ENCODE data around the gene SLC25A42.

The SLC25A42 gene

GRCh38 chr19:19083413-19084178, 19.8 kb downstream of the SLC25A42 start:
- no peaks in the 10 kb centered on the region for H3K9me3 ChIP-seq
- H3K36me3 ChIP-seq, result no peaks in the 10 kb centered on the region
- TF ChIP-seq CTCF (IDR thresholded peaks at IDR 0.05; ENCODE audit: low read depth, low read length), result no peak
- no peaks in the 10 kb centered on the region for H3K27me3 ChIP-seq
- H3K4me1 ChIP-seq, result no peaks in the 10 kb centered on the region
- no peak for DNase-seq
- no peak overlapping the region for H3K4me3 ChIP-seq (ENCODE audit: low read depth, low read length)

- no peaks in the 10 kb centered on the region for H3K27me3 ChIP-seq
- no peak for DNase-seq
- no peaks in the 10 kb centered on the region for H3K9me3 ChIP-seq
- no peaks in the 10 kb centered on the region for H3K36me3 ChIP-seq
- H3K4me3 ChIP-seq (ENCODE audit: low read depth, low read length), result no peak overlapping the region
- H3K4me1 ChIP-seq, result no peaks in the 10 kb centered on the region
- no peak for TF ChIP-seq CTCF (IDR thresholded peaks at IDR 0.05; ENCODE audit: low read depth, low read length)
Measured at GRCh38 chr19:19087676-19088075, 23.9 kb downstream of the SLC25A42 start.

DNA sequence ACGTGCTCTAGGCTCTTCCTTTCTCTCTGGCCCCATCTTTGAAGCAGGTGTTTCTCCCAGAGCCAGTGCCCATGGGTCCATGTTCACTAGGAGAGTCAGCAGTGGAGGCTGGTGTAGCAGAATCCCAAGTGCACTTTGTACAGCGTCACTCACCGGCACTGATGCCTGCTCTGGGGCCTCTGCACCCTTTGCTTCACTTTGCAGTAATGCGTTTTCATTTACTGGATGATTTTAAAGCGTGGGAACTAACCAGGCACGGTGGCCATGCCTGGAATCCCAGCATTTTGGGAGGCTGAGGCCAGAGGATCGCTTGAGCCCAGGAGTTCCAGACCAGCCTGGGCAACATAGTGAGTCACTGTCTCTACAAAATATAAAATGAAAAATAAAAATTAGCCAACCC, 30.7 kb downstream of the SLC25A42 start:
- no peaks in the 10 kb centered on the region for H3K27me3 ChIP-seq
- no peaks in the 10 kb centered on the region for H3K4me1 ChIP-seq
- H3K9me3 ChIP-seq, result no peaks in the 10 kb centered on the region
- no peak for TF ChIP-seq CTCF (IDR thresholded peaks at IDR 0.05; ENCODE audit: low read depth, low read length)
- no peak overlapping the region for H3K4me3 ChIP-seq (ENCODE audit: low read depth, low read length)
- no peak for DNase-seq
- no peaks in the 10 kb centered on the region for H3K36me3 ChIP-seq

- no peak for TF ChIP-seq CTCF (IDR thresholded peaks at IDR 0.05; ENCODE audit: low read depth, low read length)
- no peaks in the 10 kb centered on the region for H3K4me1 ChIP-seq
- no peaks in the 10 kb centered on the region for H3K36me3 ChIP-seq
- H3K9me3 ChIP-seq, result no peaks in the 10 kb centered on the region
- no peak overlapping the region for H3K4me3 ChIP-seq (ENCODE audit: low read depth, low read length)
- DNase-seq, result no peak
- H3K27me3 ChIP-seq, result no peaks in the 10 kb centered on the region
Measured at GRCh38 chr19:19095691-19096090, 31.9 kb downstream of the SLC25A42 start.

DNA sequence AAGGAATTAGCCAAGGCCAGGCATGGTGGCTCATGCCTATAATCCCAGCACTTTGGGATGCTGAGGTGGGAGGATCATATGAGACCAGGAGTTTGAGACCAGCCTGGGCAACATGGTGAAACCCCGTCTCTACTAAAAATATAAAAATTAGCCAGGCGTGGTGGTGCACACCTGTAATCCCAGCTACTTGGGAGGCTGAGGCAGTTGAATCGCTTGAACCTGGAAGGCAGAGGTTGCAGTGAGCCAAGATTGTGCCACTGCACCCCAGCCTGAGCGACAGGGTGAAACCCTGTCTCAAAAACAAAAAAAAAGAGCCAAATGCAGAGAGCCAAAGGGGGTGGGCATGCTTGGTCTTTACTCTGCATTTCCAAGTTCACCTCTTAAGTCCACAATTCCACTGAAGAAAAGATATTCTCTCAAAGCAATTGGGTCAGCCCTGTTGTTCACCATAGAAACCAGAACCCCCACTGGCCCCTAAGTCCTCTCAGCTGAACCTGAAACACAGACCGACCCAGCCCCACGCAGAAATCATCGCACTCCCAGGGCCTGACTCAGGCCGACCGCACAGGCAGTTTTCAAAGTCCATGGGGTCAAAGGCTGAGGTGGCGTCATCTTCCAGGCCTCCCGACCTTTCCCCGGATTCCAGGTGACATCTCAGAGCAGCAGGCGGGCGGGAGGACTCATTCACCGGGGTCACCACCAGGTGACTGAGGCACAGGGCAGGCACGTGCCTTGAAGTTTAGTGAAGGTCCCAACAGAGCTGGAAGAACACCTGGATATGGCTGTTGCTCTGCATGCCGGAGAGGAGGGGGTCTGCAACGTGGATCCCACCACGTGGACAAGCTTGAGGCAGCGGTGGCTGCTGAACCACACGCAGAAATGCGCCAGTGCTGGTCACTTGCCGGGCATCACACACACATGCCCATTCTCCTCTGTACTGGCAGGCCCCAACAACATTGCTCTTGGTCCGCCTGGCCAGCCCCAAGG, 33.1 kb downstream of the SLC25A42 start:
- TF ChIP-seq CTCF (IDR thresholded peaks at IDR 0.05; ENCODE audit: low read depth, low read length), result no peak
- Histone ChIP-seq H3K36me3 (no peaks in the 10 kb centered on the region), H3K9me3 (no peaks in the 10 kb centered on the region), H3K4me1 (no peaks in the 10 kb centered on the region), H3K4me3 (ENCODE audit: low read depth, low read length) (no peak overlapping the region), H3K27me3 (no peaks in the 10 kb centered on the region)
- DNase-seq, result no peak
